Right forelimb (tissue), 1 donor: ENCODE measurements around the gene CACNA1A.
"Not testable (repeated sequence)": the region's sequence is repeated elsewhere in the genome, so short reads cannot be mapped to it uniquely, and the experiment has no call there.

Source experiments
- DNase-seq: peaks from one replicate; pipeline ENCODE4 v3.0.0-alpha.2; 2018

The CACNA1A gene

DNA sequence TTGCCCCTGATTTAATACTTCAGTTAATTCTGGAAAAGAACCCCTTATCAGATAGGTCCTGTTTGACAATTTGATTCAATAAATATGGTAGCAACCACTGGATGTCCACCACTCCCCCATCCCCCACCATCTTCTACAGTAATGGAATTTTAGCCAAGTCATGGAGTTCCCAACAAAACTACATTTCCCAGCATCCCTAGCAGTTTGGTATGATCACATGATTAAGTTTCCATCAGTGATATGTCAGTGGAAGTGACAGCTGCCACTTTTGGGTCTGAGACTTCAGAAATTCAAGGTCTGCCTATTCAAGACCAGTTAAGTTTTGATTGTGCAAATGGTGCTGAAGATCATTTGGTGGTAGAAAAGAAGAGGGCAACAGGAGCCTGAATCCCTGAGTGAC lies 85.5 kb downstream of the CACNA1A start:
- no peak for DNase-seq

DNA sequence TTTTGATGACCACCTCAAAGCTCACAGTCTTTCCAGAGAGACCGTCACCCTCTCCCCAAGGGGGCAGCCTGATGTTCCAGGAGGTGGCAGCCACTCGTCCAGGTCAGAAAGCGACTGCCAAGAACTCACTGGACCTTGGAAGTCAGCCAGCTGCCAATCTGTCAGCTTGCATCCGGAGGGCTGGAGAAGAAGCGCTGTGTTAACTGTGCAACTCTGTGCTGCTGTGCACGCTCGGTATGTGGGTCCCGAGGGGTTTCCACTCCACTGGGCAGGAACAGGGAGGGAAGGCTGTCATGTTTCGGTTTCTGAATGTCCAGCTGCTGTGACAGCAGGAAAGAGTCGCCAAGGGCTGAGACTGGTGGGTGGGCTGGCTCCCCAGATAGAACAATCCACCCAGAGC lies 89.2 kb downstream of the CACNA1A start:
- no peak for DNase-seq

DNA sequence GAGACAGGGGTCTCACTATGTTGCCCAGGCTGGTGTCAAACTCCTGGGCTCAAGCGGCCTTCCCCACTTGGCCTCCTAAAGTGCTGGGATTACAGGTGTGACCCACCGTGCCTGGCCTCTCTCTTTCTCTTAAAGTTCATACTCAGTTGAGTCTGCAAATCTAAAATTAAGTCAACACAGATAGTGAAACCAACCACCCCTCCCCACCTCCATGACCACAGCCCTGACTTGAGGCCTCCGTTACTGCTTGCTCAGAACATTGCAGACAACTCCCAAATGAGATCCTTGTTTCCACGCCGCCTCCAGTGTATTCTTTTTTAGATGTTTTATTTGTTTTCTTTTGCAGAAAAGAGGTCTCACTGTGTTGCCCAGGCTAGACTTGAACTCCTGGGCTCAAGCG lies 94.4 kb downstream of the CACNA1A start:
- DNase-seq = no peak

DNA sequence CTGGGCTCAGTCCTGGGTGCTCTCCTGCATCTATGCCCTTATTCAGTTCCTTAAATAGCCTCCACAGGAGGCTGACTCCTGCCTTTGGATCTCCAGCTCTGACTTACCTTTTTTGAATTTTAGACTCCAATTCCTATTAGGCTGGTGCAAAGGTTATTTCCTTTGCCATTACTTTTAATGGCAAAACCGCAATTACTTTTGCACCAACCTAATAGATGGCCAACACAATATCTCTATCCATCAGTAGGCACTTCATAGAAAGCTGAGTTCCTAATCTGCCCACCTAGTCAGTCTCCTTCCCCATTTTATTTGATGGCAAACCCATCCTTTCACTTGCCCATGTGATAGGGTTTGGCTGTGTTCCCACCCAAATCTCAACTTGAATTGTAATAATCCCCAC lies 95.3 kb downstream of the CACNA1A start:
- DNase-seq = no peak

DNA sequence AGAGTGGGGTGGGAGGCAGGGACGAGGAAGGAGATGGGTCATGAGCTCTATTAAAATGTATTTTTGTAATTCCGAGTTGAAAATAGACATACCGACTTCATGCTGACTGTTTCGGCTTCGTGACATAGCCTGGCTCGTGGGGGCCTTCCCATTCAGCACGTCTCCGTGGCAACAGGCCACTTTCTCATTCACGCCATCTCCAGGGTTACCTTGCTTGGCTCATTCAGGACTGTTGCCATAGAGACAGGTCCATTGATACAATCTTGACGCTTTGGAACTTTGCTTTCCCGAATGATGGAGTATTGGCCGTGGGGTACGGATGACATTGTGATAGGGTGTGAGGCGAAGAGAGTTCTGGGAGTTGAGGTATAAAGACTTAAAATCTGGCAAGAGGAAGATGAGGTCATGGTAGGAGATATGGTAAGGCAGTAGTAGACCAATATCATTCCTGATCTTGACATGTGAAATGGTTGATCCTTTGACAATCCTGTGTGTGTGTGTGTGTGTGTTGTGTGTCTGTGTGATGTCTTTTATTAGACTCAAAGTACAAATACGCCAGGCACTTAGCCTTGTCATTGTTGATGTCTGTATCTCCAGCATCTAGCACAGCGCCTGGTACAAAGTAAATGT lies 97.3 kb downstream of the CACNA1A start:
- DNase-seq = no peak

DNA sequence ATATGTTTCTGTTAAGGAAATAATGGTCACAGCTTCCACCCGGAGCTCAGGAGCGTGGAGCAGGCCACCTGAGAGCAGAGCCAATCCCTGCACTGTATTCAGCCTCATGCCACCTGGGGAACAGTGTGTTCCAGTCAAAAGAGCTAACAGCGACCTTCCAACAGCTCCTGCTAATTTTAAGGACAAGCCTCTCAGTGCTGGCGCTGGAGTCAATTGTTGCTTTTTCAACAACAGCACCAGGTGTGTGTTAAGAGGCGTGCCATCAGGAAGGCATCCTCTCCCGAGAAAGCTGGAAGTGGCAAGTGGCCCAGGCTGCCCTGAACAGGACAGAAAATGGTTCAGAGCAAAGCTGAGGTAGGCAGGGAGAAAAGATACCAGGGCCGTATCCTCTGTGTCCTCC lies 102.0 kb downstream of the CACNA1A start:
- no peak for DNase-seq

DNA sequence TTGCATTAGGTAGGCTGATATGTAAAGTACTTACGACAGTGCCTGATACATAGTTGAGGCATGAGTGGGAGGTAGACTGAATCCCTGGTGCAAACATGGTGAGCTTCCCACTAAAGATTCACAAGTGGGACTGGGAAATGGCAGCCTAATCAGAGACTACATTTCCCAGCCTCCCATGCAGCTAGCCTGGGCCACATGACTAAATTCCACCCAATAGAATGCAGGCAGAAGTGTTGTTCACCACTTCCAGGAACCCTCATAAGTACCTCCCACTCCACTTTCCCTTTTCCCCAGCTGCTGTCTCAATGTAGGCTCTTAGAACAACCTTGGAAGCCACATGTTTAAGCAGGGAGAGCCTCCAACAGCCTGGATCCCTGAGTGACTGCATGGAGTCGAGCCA lies 104.9 kb downstream of the CACNA1A start:
- DNase-seq = no peak

DNA sequence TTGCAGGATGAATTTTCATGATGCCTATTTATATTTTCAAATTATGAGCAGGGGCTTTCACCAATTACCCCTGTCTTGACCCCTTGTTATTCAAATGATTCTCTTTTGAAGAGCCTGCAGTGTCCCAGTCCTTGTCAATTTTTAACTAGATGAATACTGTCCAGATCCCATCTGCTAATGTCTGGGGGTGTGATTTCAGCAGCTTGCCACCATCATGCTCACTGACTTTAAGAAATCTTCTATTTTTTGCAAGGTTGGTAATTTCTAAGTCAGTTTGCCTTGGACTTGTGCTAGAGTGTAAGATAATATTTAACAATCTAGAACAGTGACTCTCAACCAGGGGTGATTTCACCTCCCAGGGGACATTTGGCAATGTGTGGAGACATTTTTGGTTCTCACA lies 106.0 kb downstream of the CACNA1A start:
- DNase-seq = no peak

DNA sequence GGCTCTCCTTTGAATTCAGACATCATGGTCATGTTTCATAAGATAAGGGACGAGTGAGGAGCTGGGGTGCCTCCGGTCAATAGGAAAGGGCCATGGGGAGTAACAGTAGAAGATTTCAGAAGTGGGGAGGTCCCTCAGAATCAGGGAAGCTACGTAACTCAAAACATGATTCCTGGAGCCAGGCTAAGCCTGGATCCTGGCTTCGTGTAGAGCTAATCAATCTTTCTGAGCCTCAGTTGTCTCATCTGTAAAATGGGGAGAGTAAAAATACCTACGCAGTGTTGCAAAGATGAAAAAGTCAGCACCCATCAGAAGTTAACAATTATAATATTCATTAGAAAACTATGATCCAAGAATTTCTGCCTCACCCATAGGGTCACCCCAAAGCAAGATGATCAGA lies 106.5 kb downstream of the CACNA1A start:
- DNase-seq = no peak

DNA sequence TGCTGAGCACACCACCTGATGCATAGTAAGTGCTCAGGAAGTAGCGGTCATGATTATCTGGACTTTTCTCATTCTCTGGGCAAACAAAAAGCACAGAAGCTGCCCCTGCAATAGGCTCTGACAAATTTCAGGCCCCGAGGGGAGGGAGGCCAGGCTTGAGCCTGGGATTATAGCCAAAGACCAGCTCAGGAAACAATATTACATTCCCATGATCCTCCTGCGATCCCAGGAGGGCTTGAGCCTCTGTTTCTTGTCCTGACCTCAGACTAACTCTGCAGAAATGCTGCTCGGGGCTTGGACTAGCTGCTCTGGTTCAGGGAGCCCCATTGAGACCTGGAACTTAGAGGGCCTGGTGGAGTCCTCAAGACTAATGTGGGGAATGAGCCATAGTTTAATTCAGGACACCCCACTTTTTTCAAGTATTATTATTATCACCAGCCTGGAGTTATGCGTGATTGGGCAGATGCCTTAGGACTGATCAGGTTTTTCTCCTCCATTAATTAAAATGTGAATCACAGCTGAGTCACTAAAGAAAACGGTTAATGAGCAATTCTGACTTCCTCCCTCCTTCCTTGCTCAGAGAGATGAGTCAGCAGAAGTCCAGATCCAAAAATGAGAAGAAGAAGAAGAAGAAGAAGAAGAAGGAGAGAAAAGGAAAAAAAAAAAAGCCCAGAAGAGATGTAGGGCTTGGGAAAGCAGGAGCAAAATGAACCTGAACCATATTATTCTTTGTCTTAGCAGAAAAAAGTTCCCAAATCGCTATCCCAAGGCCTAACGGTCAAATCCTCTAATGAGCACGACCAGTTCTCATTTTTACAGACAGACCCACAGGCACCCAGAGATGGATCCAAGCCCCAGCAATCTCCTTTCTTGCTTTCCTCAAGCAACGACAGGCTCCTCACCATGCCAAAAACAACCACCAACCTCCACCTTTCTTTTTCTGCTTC lies 107.2 kb downstream of the CACNA1A start:
- DNase-seq = no peak

DNA sequence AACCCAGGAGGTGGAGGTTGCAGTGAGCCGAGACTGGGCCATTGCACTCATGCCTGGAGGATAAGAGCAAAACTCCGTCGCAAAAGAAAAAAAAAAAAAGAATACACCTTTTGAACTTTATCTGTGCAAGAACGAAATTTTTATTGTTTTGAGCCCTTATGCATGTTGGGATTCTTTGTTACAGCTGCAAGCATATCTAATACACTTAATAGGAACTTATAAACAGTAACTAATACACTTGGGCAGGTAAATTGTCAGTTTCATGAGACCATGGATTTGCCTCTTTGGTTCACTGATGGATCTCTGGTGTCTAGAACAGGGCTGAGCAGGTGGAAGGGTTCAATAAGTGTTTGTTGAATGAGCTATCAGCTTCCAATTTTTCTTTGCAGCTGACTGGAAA lies 108.1 kb downstream of the CACNA1A start:
- no peak for DNase-seq

DNA sequence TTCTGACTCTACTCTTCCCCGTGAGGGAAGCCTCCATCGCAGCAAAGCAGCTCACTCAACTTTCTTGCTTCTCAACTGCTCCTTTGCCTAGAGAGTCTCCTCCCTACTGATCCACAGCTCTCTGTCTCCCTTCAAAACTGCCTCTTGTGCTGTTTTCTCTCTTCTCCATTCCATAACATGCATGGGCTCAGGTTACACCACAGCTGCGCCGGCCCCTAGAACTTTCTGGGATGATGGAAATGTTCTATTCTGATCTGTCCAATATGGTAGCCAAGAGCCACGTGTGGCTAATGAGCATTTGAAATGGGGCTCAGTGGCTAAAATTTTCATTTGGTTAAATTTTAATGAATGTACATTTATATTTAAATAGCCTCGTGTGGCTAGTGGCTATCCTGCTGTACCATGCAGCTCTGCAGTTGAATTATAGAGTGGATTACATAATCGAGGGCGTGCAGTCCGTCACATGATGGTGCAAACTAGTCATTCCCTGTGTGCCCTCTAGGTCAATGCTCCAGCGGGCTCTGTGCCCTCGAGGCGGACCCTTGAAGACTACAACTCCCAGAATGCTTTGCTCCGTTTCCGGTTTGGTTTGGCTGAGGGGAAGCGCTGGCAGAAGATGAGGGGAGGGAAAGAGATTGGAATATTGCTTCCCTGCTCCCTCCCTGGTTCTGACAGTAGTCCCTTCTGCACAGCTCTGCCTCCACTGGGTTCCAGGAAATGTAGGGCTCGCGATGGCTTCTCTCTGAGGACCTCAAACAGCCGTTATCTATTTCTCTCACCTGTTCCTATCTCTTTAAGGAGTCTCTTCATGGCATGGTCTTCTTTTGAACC lies 109.8 kb downstream of the CACNA1A start:
- DNase-seq = no peak

DNA sequence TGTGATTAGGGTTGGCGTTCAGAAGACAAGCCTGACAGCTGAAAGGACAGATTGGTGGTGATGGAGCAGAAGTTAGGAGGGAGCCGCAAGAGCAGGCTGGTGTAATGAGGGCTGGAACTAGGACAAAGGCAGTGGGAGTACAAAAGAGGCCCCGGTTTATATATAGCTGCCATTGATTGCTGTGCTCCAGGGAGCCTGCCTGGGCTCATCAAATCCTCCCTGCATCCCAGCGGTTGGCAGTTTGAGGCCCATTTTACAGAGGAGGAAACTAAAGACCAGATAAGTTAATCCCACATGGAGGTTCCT lies 123.7 kb downstream of the CACNA1A start:
- no peak for DNase-seq

DNA sequence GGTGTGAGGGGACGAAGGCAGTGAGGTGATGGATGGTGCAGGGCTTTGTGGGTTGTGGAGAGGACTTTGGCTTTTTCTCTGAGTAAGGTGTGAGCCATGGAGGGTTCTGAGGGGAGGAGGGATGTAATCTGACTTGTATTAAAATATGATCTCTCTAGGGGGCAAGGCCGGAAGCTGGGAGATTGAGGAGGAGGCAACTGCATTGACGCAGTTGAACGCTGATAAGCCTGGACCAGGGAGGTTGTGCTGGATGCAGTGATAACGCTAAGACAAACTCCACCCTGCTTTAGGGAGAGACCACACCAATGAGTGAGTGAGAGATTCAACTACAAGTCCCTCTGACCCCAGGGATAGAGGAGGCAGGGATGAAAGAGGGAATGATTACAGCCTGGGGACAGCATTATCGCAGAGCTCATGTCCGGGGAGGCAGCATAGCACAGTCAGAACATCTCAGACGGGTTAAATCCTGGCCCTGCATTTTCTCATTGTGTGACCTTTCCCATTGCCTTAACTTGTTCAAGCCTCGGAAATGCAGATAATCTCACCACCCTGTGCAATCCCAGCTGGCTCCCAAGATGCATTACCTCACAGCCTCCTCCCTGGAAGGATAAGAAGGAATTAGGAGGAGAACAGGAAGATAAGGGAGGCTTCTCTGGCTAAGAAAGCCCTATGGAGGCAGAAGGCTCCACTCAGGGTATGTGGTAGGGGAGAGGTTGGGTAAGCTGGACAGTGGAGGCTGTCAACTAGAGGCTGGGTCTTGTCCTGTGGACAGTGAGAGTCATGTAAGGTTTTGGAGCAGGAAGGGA lies 124.2 kb downstream of the CACNA1A start:
- no peak for DNase-seq

DNA sequence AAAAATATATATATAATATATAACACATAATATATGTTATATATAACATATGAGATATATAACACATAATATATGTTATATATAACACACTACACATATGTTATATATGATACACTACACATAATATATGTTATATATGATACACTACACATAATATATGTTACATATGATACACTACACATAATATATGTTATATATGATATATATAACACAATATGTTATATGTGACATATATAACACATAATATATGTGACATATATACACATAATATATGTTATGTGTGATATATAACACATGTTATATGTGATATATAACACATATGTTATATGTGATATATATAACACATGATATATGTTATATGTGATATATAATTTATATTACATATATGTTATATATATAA lies 129.7 kb downstream of the CACNA1A start:
- no peak for DNase-seq

DNA sequence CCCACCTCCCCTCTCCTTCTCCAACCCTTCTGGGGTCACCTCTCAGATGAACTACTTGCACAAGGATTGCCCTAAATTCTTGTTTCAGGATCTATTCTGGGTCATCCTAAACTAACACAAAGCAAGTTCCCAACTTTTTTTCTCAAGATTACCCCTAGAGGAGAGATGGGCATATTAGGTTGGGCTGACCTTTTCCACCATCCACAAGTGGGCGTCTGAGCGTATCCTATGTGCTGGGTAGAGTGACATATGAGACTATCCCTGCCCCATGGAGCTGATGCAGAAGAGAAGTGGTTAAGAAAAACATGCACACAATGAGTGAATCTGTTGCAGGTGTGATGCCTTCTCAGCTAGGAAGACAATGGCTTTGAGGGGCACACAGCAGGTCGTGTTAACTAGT lies 132.7 kb downstream of the CACNA1A start:
- DNase-seq = no peak

DNA sequence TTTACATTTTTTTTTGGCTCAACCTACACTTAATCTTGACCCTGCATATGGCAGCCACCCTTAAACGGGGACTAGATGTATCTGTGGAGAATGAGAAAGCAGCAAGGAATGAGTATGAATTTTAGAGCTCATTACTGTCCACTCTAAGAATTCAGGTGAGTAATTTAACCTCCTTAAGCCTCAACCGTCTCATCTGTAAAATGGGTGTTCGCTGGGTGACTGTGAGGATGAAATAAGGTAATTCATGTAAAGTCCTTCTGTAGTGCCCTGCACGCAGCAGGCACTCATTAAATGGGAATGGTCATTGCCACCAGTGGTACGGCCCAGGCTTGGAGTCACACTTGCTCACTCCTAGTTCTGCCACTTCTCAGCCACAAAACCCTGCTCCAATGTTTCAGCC lies 135.3 kb downstream of the CACNA1A start:
- no peak for DNase-seq

DNA sequence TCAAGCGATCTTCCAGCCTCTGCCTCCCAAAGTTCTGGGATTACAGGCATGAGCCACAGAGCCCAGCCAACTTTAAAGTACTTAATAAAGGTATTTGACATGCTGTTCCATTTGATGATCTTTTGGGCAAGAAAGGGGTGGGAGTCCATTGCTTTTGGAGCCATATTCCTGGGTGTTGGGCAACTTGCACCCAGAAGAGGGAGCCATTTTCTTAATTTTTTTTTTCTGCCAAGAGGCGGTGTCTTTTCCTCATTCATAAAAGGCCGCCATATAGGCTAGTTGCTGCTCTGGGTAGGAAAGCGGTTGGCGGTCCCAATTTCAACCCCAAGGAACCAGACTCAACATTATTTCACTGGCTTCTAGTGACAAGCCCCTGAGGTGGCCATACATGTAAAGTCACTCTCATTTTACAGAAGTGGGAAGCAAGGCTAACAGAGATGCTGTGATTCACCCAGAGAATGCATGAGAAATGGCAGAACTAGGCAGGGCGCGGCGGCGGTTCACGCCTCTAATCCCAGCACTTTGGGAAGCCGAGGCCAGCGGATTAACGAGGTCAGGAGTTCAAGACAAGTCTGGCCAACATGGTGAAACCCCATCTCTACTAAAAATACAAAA lies 139.6 kb downstream of the CACNA1A start:
- DNase-seq = no peak

DNA sequence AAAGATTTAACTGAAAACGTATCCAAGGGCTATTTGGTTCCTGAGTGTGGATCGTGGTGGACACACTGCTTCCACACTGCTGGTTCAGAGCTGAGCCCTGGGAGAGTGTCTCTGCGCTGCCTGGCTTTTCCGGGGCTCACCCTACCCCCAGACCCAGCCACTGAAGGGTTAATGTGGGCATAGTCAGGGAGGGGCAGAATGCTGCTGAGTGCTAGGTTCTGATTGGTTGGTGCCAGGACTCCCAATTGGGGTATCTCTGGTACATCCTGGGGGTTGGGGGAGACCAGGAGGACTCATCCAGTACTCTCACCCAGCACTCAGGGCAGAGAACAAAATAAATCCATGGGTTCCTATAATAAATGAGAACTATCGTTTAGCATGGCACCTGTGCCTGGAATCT lies 142.3 kb downstream of the CACNA1A start:
- DNase-seq = no peak

DNA sequence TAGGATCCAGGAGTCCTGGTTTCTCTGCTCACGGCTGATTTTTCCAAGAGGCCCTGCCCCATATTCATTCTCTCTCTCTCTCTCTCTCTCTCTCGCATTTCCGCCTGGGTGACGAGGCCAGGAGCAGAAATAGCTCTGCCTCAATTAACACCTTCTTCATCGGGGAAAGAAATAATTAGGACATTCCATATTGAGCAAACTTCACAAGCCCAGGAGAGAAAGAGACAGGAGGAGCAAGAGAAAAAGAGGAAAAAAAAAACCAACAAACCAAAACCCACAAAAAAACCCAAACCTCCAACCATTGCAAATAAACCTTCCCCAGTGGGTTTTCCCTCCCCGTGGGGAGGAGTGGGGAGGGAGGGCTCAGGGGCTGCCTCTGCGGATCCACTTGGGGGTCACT lies 143.0 kb downstream of the CACNA1A start:
- no peak for DNase-seq

DNA sequence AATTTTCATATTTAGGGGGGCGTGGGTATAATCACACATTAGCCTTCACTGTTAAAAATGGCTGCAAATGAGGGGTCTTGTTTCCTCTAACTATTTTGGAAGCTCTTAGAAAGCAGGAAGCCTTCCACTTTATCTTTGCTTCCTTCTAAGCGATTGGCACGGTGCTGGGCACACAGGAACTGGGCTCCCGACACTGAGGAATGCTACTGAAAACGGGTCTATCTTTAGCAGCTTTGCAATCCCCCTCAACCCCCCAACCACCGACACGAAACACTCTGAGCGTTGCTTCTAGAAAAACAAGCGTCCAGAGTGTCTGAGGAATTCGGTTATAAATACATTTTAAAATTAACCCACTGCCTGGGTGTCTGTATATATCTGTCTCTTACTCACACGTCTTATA lies 143.6 kb downstream of the CACNA1A start:
- no peak for DNase-seq

DNA sequence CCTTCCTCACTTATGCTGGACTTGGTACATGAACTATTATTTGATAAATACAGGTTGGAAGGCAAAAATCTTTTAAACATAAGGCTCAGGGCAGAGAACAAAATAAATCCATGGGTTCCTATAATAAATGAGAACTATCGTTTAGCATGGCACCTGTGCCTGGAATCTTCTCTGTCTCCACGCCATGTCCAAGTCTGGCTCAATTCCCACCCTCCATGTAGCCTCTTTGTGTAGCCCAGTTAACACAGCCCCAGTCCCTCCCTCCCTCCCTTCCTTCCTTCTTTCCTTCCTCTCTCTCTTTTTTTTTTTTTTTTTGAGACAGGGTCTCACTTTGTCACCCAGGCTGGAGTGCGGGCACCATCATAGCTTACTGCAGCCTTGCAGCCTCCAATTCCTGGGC lies 144.6 kb downstream of the CACNA1A start:
- DNase-seq = not testable (repeated sequence)
